ENCODE data around the gene MSN.

The MSN gene

DNA sequence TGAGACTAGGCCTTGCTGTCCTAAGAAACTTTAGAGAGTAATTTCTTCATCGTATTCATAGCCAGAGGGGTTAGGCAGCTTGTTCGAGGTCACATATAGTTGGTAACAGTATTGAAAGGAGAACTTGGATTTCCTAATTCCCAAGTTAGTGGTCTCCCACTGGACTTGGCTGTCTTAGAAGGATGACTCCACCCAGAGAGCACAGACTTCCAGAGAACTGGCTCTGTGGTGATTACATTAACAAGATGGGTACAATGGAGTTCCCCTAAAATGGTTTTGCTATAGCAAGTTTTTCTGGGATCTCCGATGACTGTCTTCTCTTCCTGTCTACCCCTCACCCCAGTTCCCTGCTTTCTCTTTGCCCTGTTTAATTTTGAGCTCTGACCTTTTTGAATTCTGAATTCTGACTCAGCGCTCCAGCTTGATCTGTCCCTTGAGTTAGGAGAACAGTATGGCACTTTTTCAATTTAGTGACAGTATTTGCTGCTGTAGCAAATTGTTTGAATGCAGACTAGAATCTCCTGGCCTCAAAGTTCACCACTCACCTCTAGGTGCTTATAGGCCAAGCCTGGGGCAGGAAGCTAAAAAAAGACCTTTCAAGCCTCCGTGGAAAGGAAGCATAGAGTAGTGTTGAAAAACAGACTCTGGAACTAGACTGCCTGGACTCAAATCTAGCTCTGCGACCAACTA, 6.9 kb downstream of the MSN start:
- Histone ChIP-seq H3K4me2 (ENCODE audit: insufficient read depth, low read length) (peak overlapping the region; percentile 56), H3K9ac (ENCODE audit: low read depth, low read length) (0 out of 2 replicates have a peak overlapping the region, but pooled peaks have one; percentile 13), H4K20me1 (ENCODE audit: insufficient read depth, low read length) (peaks cover 80% of the 10 kb centered on the region), H3K4me1 (ENCODE audit: insufficient read depth, low read length) (peaks cover 84% of the 10 kb centered on the region), H3K4me3 (ENCODE audit: low read depth in 1 of 2, low read length in 2 of 2) (peak overlapping the region in 1 of 2 experiments; percentile 34; a peak in 1 of 4 replicates), H3K27ac (ENCODE audit: low read length) (peak overlapping the region; percentile 47; the same call in 1 of the 2 replicates), H3K27me3 (ENCODE audit: insufficient read depth, low read length, poor library complexity) (no peaks in the 10 kb centered on the region), H3K9me3 (ENCODE audit: insufficient read depth, low read length, severe bottlenecking) (no peaks in the 10 kb centered on the region), H3K79me2 (ENCODE audit: insufficient read depth, low read length) (peaks cover 99% of the 10 kb centered on the region), H2AFZ (ENCODE audit: low read depth, low read length) (no peak overlapping the region), H3K36me3 (ENCODE audit: insufficient read depth, low read length) (peaks cover 40% of the 10 kb centered on the region)
- DNase-seq (no peak), ATAC-seq (ENCODE audit: insufficient read depth, low read depth) (peak; percentile 66; the same call in 2 of the 3 replicates)
- TF ChIP-seq, protein P1, sequence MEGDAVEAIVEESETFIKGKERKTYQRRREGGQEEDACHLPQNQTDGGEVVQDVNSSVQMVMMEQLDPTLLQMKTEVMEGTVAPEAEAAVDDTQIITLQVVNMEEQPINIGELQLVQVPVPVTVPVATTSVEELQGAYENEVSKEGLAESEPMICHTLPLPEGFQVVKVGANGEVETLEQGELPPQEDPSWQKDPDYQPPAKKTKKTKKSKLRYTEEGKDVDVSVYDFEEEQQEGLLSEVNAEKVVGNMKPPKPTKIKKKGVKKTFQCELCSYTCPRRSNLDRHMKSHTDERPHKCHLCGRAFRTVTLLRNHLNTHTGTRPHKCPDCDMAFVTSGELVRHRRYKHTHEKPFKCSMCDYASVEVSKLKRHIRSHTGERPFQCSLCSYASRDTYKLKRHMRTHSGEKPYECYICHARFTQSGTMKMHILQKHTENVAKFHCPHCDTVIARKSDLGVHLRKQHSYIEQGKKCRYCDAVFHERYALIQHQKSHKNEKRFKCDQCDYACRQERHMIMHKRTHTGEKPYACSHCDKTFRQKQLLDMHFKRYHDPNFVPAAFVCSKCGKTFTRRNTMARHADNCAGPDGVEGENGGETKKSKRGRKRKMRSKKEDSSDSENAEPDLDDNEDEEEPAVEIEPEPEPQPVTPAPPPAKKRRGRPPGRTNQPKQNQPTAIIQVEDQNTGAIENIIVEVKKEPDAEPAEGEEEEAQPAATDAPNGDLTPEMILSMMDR (IDR thresholded peaks at IDR 0.05; ENCODE audit: borderline replicate concordance, extremely low read depth, low read length, poor library complexity, severe bottlenecking) = no peak
- TF ChIP-seq EZH2 (IDR thresholded peaks at IDR 0.05; ENCODE audit: borderline replicate concordance, low read depth, low read length, severe bottlenecking) = no peak

DNA sequence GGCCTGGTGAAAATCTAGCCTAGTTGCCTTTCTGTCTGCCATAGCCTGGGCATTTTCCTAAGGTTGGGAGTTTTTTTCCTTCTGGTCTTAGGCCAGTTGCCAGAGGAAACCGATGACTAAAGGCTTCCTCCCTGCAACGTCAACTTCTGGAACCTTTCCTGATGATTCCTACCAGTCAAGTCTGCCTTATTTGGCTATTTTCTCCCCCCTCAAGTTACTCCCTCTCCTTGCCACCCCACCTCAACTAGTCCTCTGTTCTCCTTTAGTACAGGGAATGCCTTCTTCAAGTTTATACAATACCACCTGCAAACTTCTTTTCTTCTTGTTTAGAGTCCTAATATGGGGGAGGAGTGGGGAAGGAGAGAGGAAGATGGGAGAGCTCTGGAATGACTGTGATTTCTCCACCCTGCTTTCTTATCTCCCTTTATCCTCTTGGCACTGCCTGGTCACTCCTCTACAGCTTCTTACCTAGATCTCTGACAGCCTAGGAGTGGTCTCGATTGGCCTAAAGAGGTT, 10.6 kb downstream of the MSN start:
- TF ChIP-seq, protein P1 (IDR thresholded peaks at IDR 0.05; ENCODE audit: borderline replicate concordance, extremely low read depth, low read length, poor library complexity, severe bottlenecking) = no peak
- TF ChIP-seq EZH2 (IDR thresholded peaks at IDR 0.05; ENCODE audit: borderline replicate concordance, low read depth, low read length, severe bottlenecking) = no peak
- no peaks in the 10 kb centered on the region for H3K9me3 ChIP-seq (ENCODE audit: insufficient read depth, low read length, severe bottlenecking)
- H4K20me1 ChIP-seq (ENCODE audit: insufficient read depth, low read length) = peaks cover 88% of the 10 kb centered on the region
- no peak overlapping the region for H3K27ac ChIP-seq (ENCODE audit: low read length)
- H2AFZ ChIP-seq (ENCODE audit: low read depth, low read length) = no peak overlapping the region
- DNase-seq (no peak), ATAC-seq (ENCODE audit: insufficient read depth, low read depth) (no peak)
- no peak overlapping the region for H3K4me3 ChIP-seq (ENCODE audit: low read depth in 1 of 2, low read length in 2 of 2)
- peaks cover 99% of the 10 kb centered on the region for H3K79me2 ChIP-seq (ENCODE audit: insufficient read depth, low read length)
- no peak overlapping the region for H3K9ac ChIP-seq (ENCODE audit: low read depth, low read length)
- H3K4me2 ChIP-seq (ENCODE audit: insufficient read depth, low read length) = no peak overlapping the region
- H3K27me3 ChIP-seq (ENCODE audit: insufficient read depth, low read length, poor library complexity) = no peaks in the 10 kb centered on the region
- H3K4me1 ChIP-seq (ENCODE audit: insufficient read depth, low read length) = peaks cover 79% of the 10 kb centered on the region
- H3K36me3 ChIP-seq (ENCODE audit: insufficient read depth, low read length) = peaks cover 45% of the 10 kb centered on the region

DNA sequence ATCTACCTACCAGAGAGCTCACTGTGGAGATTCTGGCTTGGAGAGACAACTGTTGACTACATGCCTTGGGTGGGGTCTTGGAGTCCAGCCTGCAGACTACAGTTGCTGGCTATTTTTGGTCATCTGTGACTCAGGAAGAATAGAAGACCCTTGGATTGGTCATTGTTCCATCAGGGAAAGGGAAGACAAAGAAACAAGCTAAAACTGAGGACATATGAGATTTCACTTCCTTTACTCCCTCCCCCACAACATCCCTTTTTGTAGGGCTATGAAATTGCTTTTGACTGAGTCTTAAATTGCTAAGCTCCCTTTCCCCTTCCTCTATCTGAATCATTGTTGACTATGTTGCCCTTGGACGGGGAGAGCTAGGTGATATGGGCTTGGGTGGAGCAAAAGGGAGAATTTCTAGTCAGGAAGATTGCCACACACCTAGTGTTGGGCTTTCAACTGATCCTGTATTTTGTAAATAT, 11.7 kb downstream of the MSN start:
- DNase-seq (no peak), ATAC-seq (ENCODE audit: insufficient read depth, low read depth) (no peak)
- Histone ChIP-seq H3K9ac (ENCODE audit: low read depth, low read length) (no peak overlapping the region), H3K4me1 (ENCODE audit: insufficient read depth, low read length) (peaks cover 77% of the 10 kb centered on the region), H2AFZ (ENCODE audit: low read depth, low read length) (no peak overlapping the region), H4K20me1 (ENCODE audit: insufficient read depth, low read length) (peaks cover 79% of the 10 kb centered on the region), H3K9me3 (ENCODE audit: insufficient read depth, low read length, severe bottlenecking) (no peaks in the 10 kb centered on the region), H3K4me3 (ENCODE audit: low read depth in 1 of 2, low read length in 2 of 2) (no peak overlapping the region), H3K27ac (ENCODE audit: low read length) (0 out of 2 replicates have a peak overlapping the region, but pooled peaks have one; percentile 4), H3K4me2 (ENCODE audit: insufficient read depth, low read length) (peak overlapping the region; percentile 17), H3K27me3 (ENCODE audit: insufficient read depth, low read length, poor library complexity) (no peaks in the 10 kb centered on the region), H3K79me2 (ENCODE audit: insufficient read depth, low read length) (peaks cover 99% of the 10 kb centered on the region), H3K36me3 (ENCODE audit: insufficient read depth, low read length) (peaks cover 34% of the 10 kb centered on the region)
- TF ChIP-seq, protein P1 (IDR thresholded peaks at IDR 0.05; ENCODE audit: borderline replicate concordance, extremely low read depth, low read length, poor library complexity, severe bottlenecking) = no peak
- no peak for TF ChIP-seq EZH2 (IDR thresholded peaks at IDR 0.05; ENCODE audit: borderline replicate concordance, low read depth, low read length, severe bottlenecking)

All from DND-41 (cell line).